Trophoblast cell (in vitro differentiated cells and primary cell): ENCODE results near the gene DMXL1.

Source experiments
- DNase-seq, 2 donors: peaks; one replicate each; pipeline ENCODE4 v3.0.0-alpha.2; 2016
- H2AFZ ChIP-seq: 2 replicates; pipeline ENCODE4 v1.6.1; 2013; ENCODE audit warnings: low read length, moderate library complexity, mild to moderate bottlenecking; ENCODE audit not compliant: insufficient read depth, poor library complexity
- H2AK5ac ChIP-seq: 2 replicates; pipeline ENCODE4 v1.6.1; 2013; ENCODE audit warnings: mild to moderate bottlenecking, low read length
- H2BK120ac ChIP-seq: 2 replicates; pipeline ENCODE4 v1.6.1; 2013; ENCODE audit warnings: low read length, mild to moderate bottlenecking, moderate library complexity; ENCODE audit not compliant: insufficient read depth, poor library complexity
- H2BK12ac ChIP-seq: 2 replicates; pipeline ENCODE4 v1.6.1; 2013; ENCODE audit warnings: mild to moderate bottlenecking, low read length, moderate library complexity
- H2BK5ac ChIP-seq: 2 replicates; pipeline ENCODE4 v1.6.1; 2013; ENCODE audit warnings: low read length, low read depth, moderate library complexity, mild to moderate bottlenecking; ENCODE audit not compliant: poor library complexity
- H3K14ac ChIP-seq: 2 replicates; pipeline ENCODE4 v1.6.1; 2013; ENCODE audit warnings: mild to moderate bottlenecking, low read length
- H3K18ac ChIP-seq: 2 replicates; pipeline ENCODE4 v1.6.1; 2013; ENCODE audit warnings: mild to moderate bottlenecking, low read length
- H3K23ac ChIP-seq: 2 replicates; pipeline ENCODE4 v1.6.1; 2013; ENCODE audit warnings: low read length
- H3K27ac ChIP-seq: 2 replicates; pipeline ENCODE4 v1.5.1; 2013; ENCODE audit warnings: low read depth, mild to moderate bottlenecking, inconsistent platforms, low read length, moderate library complexity
- H3K27me3 ChIP-seq: 2 replicates; pipeline ENCODE4 v1.6.1; 2013; ENCODE audit warnings: inconsistent platforms, mild to moderate bottlenecking, low read length, moderate library complexity; ENCODE audit not compliant: insufficient read depth
- H3K36me3 ChIP-seq, 2 experiments: 1 replicate in 1 of 2; 2 replicates in 1 of 2; pipeline ENCODE4 v1.6.1; 2013; ENCODE audit warnings: low read length in 2 of 2, mild to moderate bottlenecking in 2 of 2, moderate library complexity in 1 of 2; ENCODE audit not compliant: insufficient read depth in 2 of 2, control insufficient read depth in 1 of 2
- H3K4ac ChIP-seq: 2 replicates; pipeline ENCODE4 v1.6.1; 2013; ENCODE audit warnings: low read depth, mild to moderate bottlenecking, low read length, moderate library complexity
- H3K4me1 ChIP-seq, 2 experiments: 1 replicate in 1 of 2; 2 replicates in 1 of 2; pipeline ENCODE4 v1.6.1; 2013; ENCODE audit warnings: low read length in 2 of 2, mild to moderate bottlenecking in 2 of 2, moderate library complexity in 1 of 2; ENCODE audit not compliant: insufficient read depth in 2 of 2, control insufficient read depth in 1 of 2
- H3K4me2 ChIP-seq: 2 replicates; pipeline ENCODE4 v1.6.1; 2013; ENCODE audit warnings: inconsistent platforms, mild to moderate bottlenecking, low read length, moderate library complexity
- H3K4me3 ChIP-seq: 2 replicates; pipeline ENCODE4 v1.5.1; 2013; ENCODE audit warnings: mild to moderate bottlenecking, low read depth, low read length, inconsistent platforms
- H3K79me1 ChIP-seq: one replicate; pipeline ENCODE4 v1.6.1; 2013; ENCODE audit warnings: low read length
- H3K79me2 ChIP-seq: 2 replicates; pipeline ENCODE4 v1.6.1; 2013; ENCODE audit warnings: low read length, mild to moderate bottlenecking; ENCODE audit not compliant: control insufficient read depth, insufficient read depth, poor library complexity
- H3K9ac ChIP-seq: 2 replicates; pipeline ENCODE4 v1.6.1; 2013; ENCODE audit warnings: mild to moderate bottlenecking, low read length
- H3K9me3 ChIP-seq: 2 replicates; pipeline ENCODE4 v1.6.1; 2013; ENCODE audit warnings: low read depth, mild to moderate bottlenecking, control low read depth, inconsistent platforms, low read length; ENCODE audit not compliant: insufficient read depth
- H4K12ac ChIP-seq: 2 replicates; pipeline ENCODE4 v1.6.1; 2013; ENCODE audit warnings: low read depth, mild to moderate bottlenecking, low read length, moderate library complexity
- H4K8ac ChIP-seq: 2 replicates; pipeline ENCODE4 v1.6.1; 2013; ENCODE audit warnings: low read depth, mild to moderate bottlenecking, low read length, moderate library complexity
- H4K91ac ChIP-seq: one replicate; pipeline ENCODE4 v1.6.1; 2013; ENCODE audit warnings: low read depth, mild to moderate bottlenecking, low read length, moderate library complexity
- WGBS: extraction: QIAGEN DNeasy Blood & Tissue Kit; methylation state at CpG from one replicate; pipeline ENCODE4 v1.1.7; 2013; ENCODE audit warnings: missing lambda C conversion rate; ENCODE audit not compliant: insufficient read length, insufficient coverage; ENCODE audit errors: extremely low coverage; 5-methylcytosine and 5-hydroxymethylcytosine counted together

DMXL1 gene

GRCh38 chr5:119284031-119284430 is 213.1 kb downstream of the DMXL1 start:
- Histone ChIP-seq H4K12ac (no peak overlapping the region), H3K4ac (no peak overlapping the region), H3K9me3 (no peaks in the 10 kb centered on the region), H3K79me2 (no peaks in the 10 kb centered on the region), H3K9ac (no peak overlapping the region), H3K27ac (no peak overlapping the region), H3K79me1 (peaks cover 6% of the 10 kb centered on the region), H3K4me1 (peaks cover 9 to 11% of the 10 kb centered on the region in 2 experiments), H2BK120ac (no peak overlapping the region), H3K4me2 (no peak overlapping the region), H3K18ac (no peak overlapping the region), H3K27me3 (no peaks in the 10 kb centered on the region), H2BK5ac (no peak overlapping the region), H2BK12ac (no peak overlapping the region), H3K14ac (no peak overlapping the region), H3K4me3 (no peak overlapping the region), H3K23ac (no peak overlapping the region), H4K8ac (no peak overlapping the region), H2AK5ac (no peak overlapping the region), H3K36me3 (no peaks in the 10 kb centered on the region), H2AFZ (no peak overlapping the region), H4K91ac (no peak overlapping the region)
- WGBS = no CpG with 5 or more reads among the region's 1 CpG
- no peak for DNase-seq

DNA sequence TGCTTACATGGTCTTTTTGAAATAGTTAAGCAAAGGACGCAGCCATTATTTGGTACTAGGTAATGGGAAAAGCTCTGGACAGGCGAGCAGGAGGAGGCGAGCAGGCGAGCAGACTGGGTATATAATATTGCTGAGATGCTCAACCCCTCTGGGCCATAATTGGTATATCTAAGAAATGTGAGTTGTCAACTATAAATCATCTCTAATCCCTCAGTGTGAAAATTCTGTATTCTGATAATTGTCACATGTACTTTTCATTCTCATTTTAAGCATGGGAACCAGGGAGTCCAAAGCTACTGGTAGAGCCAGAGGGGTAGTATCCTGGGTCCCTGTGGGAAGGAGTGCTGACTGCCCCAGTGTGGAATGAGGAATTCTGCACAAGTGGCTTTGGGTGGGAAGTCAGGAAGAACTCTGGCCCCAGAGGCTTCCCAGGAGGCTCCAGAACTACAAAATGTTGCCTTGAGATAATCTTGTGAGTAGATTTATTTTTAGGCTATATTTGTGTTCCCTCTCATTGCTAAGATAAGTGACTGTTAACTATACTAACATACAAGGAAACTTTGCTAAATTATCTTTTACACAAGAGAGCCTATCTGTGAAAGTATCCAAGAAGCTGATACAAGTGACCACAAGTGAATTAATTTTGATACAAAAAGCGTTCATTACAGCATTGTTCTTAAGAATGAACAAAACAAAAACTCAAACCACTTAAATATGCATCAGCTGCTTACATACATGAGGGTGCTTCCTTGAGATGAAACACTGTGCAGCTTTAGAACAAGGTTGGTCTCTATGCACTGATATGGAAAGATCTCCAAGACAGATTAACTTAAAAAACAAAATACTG is 214.4 kb downstream of the DMXL1 start:
- Histone ChIP-seq H3K4ac (no peak overlapping the region), H3K23ac (no peak overlapping the region), H2BK5ac (no peak overlapping the region)

GRCh38 chr5:119286511-119287488 is 215.9 kb downstream of the DMXL1 start:
- peaks cover 13% of the 10 kb centered on the region for H3K79me1 ChIP-seq
- H3K23ac ChIP-seq = no peak overlapping the region
- H2BK5ac ChIP-seq = peak overlapping the region; percentile 15
- no CpG with 5 or more reads among the region's 8 CpGs for WGBS
- no peaks in the 10 kb centered on the region for H3K9me3 ChIP-seq
- H2BK12ac ChIP-seq = peak overlapping the region; percentile 74
- H3K9ac ChIP-seq = no peak overlapping the region
- peaks cover 19 to 22% of the 10 kb centered on the region in 2 experiments for H3K4me1 ChIP-seq
- H4K91ac ChIP-seq = peak overlapping the region; percentile 71
- no peak overlapping the region for H4K12ac ChIP-seq
- H2BK120ac ChIP-seq = no peak overlapping the region
- H3K14ac ChIP-seq = peak overlapping the region; percentile 63
- no peak for DNase-seq
- H3K4me2 ChIP-seq = no peak overlapping the region
- peak overlapping the region; percentile 23 for H3K4ac ChIP-seq
- no peaks in the 10 kb centered on the region for H3K36me3 ChIP-seq
- H3K18ac ChIP-seq = peak overlapping the region; percentile 66
- H2AK5ac ChIP-seq = peak overlapping the region; percentile 33
- H3K27ac ChIP-seq = peak overlapping the region; percentile 74
- H3K79me2 ChIP-seq = no peaks in the 10 kb centered on the region
- H3K4me3 ChIP-seq = no peak overlapping the region
- H4K8ac ChIP-seq = peak overlapping the region; percentile 0
- no peaks in the 10 kb centered on the region for H3K27me3 ChIP-seq
- no peak overlapping the region for H2AFZ ChIP-seq

More for the DNA sequence above, 214.4 kb downstream of the DMXL1 start:
- Histone ChIP-seq H3K14ac (no peak overlapping the region), H3K79me1 (peaks cover 9% of the 10 kb centered on the region), H3K9me3 (no peaks in the 10 kb centered on the region), H2AK5ac (no peak overlapping the region), H2BK12ac (no peak overlapping the region), H3K36me3 (no peaks in the 10 kb centered on the region), H3K18ac (no peak overlapping the region), H3K4me3 (no peak overlapping the region), H3K9ac (no peak overlapping the region), H2BK120ac (no peak overlapping the region), H3K79me2 (no peaks in the 10 kb centered on the region), H4K8ac (no peak overlapping the region), H2AFZ (no peak overlapping the region), H3K27ac (no peak overlapping the region), H3K27me3 (no peaks in the 10 kb centered on the region), H3K4me2 (no peak overlapping the region), H3K4me1 (peaks cover 14 to 17% of the 10 kb centered on the region in 2 experiments), H4K12ac (no peak overlapping the region), H4K91ac (no peak overlapping the region)
- no CpG with 5 or more reads among the region's 5 CpGs for WGBS
- DNase-seq = peak in 1 of 2 donors; percentile 56

DNA sequence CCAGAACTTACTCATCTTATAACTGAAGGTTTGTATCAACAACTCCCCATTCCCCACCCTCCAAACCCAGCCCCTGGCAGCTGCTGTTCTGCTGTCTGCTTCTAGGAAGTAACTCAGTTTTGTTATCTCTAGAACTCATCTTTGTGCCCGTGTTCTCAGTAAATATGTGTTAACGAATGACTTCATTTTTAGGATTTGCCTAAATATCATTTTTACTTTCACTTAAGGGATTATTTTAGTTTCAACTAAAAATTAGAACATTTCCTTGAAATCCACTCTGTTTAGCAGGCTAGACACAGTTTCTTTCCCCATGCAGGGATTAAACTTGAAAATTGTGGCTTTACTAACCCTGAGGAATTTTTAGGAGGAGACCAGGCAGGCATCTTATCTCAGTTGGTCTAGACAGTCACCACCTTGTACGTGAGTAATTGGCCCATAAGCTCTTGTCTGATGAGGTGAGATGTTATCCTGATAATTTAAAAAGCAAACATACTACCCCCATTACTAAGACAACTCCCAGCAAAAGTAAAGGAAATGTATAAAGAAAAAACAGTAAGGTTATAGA is 216.7 kb downstream of the DMXL1 start:
- Histone ChIP-seq H2BK5ac (no peak overlapping the region), H3K36me3 (no peaks in the 10 kb centered on the region), H3K79me2 (no peaks in the 10 kb centered on the region), H3K23ac (no peak overlapping the region), H3K79me1 (peaks cover 16% of the 10 kb centered on the region), H3K18ac (no peak overlapping the region), H3K14ac (no peak overlapping the region), H3K9me3 (no peaks in the 10 kb centered on the region), H3K4ac (no peak overlapping the region), H3K9ac (no peak overlapping the region), H3K27ac (peak overlapping the region; percentile 74), H4K91ac (no peak overlapping the region), H3K4me1 (peaks cover 22 to 25% of the 10 kb centered on the region in 2 experiments), H2AFZ (no peak overlapping the region), H3K27me3 (no peaks in the 10 kb centered on the region), H4K12ac (no peak overlapping the region), H4K8ac (no peak overlapping the region), H2BK12ac (no peak overlapping the region), H2AK5ac (no peak overlapping the region), H3K4me2 (peak overlapping the region; percentile 33), H2BK120ac (no peak overlapping the region), H3K4me3 (no peak overlapping the region)
- DNase-seq = peak; percentile 71 to 89
- WGBS = no CpG with 5 or more reads among the region's 3 CpGs
